ENCODE measurements around the gene SLC19A2. TPM values are rescaled to one million over a fixed set of nuclear protein-coding genes. Genes with fewer than 3 reads are reported as not detected.

Gene SLC19A2
- total and polyA plus RNA-seq, 3 experiments from 2014 or later, result 0.62 to 9.3 (median 8.3) TPM

Other genes starting within 250 kb of the SLC19A2 start
- 10 to 100 TPM; 21.7 to 25.3 TPM for gene NME7, start 118.1 kb downstream of the SLC19A2 start, total RNA-seq
- gene NME7, start 118.1 kb downstream of the SLC19A2 start, polyA plus RNA-seq, result 28.3 TPM
- 10 to 100 TPM; 13.5 to 17.4 TPM for gene BLZF1, start 117.7 kb downstream of the SLC19A2 start, total RNA-seq
- gene BLZF1, start 117.7 kb downstream of the SLC19A2 start, polyA plus RNA-seq, result 14.0 TPM
- under 1 TPM; 0.24 to 0.26 TPM for gene CCDC181, start 58.5 kb downstream of the SLC19A2 start, total RNA-seq
- gene CCDC181, start 58.5 kb downstream of the SLC19A2 start, polyA plus RNA-seq, result not detected
- gene F5, start 100.5 kb upstream of the SLC19A2 start, total RNA-seq, result 10 to 100 TPM; 72.2 to 76.5 TPM
- gene F5, start 100.5 kb upstream of the SLC19A2 start, polyA plus RNA-seq, result 0.06 TPM
- gene SELP, start 144.2 kb upstream of the SLC19A2 start, total RNA-seq, result under 1 TPM; 0.31 to 0.75 TPM
- 2.7 TPM for gene SELP, start 144.2 kb upstream of the SLC19A2 start, polyA plus RNA-seq
- gene SELL, start 225.7 kb upstream of the SLC19A2 start, total RNA-seq, result 10 to 100 TPM; 48.2 to 48.5 TPM
- gene SELL, start 225.7 kb upstream of the SLC19A2 start, polyA plus RNA-seq, result 871 TPM
- gene SELE, start 248.1 kb upstream of the SLC19A2 start, total RNA-seq, result not detected
- 0.06 TPM for gene SELE, start 248.1 kb upstream of the SLC19A2 start, polyA plus RNA-seq